H1 (cell line): ENCODE data around the gene AGBL4. TPM values are rescaled to one million over a fixed set of nuclear protein-coding genes. Genes with fewer than 3 reads are reported as not detected.

Experiments used
- CTCF ChIA-PET: fragments of 300-600 bp; sonication (Branson Sonifier 250); formaldehyde crosslinking; loops from one replicate; lab custom pipeline; 2021; ENCODE audit not compliant: partially characterized antibody; lab: Charles Lee
- POLR2A ChIA-PET: fragments of 300-600 bp; sonication (Branson Sonifier 250); formaldehyde crosslinking; loops from one replicate; lab custom pipeline; 2021; ENCODE audit warnings: inconsistent platforms; ENCODE audit not compliant: partially characterized antibody; lab: Charles Lee
- DNase-seq, 2 experiments: peaks; one replicate each; pipeline versions ENCODE4 v3.0.0 to v3.0.0-alpha.2; 2010 to 2022; ENCODE audit warnings: low spot score in 2 of 2, low read depth in 1 of 2, mixed read lengths in 1 of 2
- FAIRE-seq: peaks from 2 replicates; lab custom pipeline; 2011; peaks lifted over from hg19 to GRCh38; lab: Jason Lieb, UNC
- H2AFZ ChIP-seq: 2 replicates; pipeline ENCODE4 v1.8.1; 2012; ENCODE audit warnings: low read length, inconsistent platforms
- H2AK5ac ChIP-seq: 2 replicates; pipeline ENCODE4 v1.6.1; 2013; ENCODE audit warnings: low read depth, low read length
- H2BK120ac ChIP-seq: replicated peaks from 2 replicates; pipeline ENCODE3; 2013; ENCODE audit warnings: low read depth, low read length, inconsistent platforms
- H2BK12ac ChIP-seq: 2 replicates; pipeline ENCODE4 v1.6.1; 2013; ENCODE audit warnings: low read depth, low read length
- H2BK15ac ChIP-seq: 2 replicates; pipeline ENCODE4 v1.6.1; 2013; ENCODE audit warnings: low read length
- H2BK20ac ChIP-seq: 2 replicates; pipeline ENCODE4 v1.6.1; 2013; ENCODE audit warnings: low read length
- H2BK5ac ChIP-seq: 2 replicates; pipeline ENCODE4 v1.6.1; 2013; ENCODE audit warnings: low read depth, low read length
- H3K14ac ChIP-seq: 2 replicates; pipeline ENCODE4 v1.6.1; 2013; ENCODE audit warnings: inconsistent platforms; ENCODE audit not compliant: insufficient read length
- H3K18ac ChIP-seq: 2 replicates; pipeline ENCODE4 v1.6.1; 2013; ENCODE audit warnings: low read length; ENCODE audit errors: extremely low read depth
- H3K23ac ChIP-seq: 2 replicates; pipeline ENCODE4 v1.6.1; 2013; ENCODE audit warnings: inconsistent platforms; ENCODE audit not compliant: insufficient read length
- H3K23me2 ChIP-seq: 2 replicates; pipeline ENCODE4 v1.6.1; 2013; ENCODE audit warnings: low read depth, low read length
- H3K27ac ChIP-seq: 2 replicates; pipeline ENCODE4 v1.6.1; 2011; ENCODE audit warnings: low read depth, low read length, inconsistent platforms
- H3K27me3 ChIP-seq, 4 experiments: replicated peaks in 1 of 4; 1 replicate in 1 of 4; 2 replicates in 3 of 4; pipeline versions ENCODE4 v1.6.1 to v1.8.1; 2011 to 2013; ENCODE audit warnings: low read length in 3 of 4, mild to moderate bottlenecking in 3 of 4, inconsistent platforms in 2 of 4, mixed read lengths in 2 of 4, moderate library complexity in 1 of 4; ENCODE audit not compliant: control insufficient read depth in 3 of 4, insufficient read depth in 3 of 4; ENCODE audit errors: extremely low read depth in 1 of 4
- H3K36me3 ChIP-seq, 4 experiments: 2 replicates each; pipeline versions ENCODE4 v1.6.1 to v1.8.1; 2011 to 2013; ENCODE audit warnings: mild to moderate bottlenecking in 4 of 4, low read length in 3 of 4, moderate library complexity in 2 of 4, control low read depth in 1 of 4, inconsistent platforms in 1 of 4; ENCODE audit not compliant: insufficient read depth in 4 of 4, control insufficient read depth in 2 of 4
- H3K4ac ChIP-seq: replicated peaks from 2 replicates; pipeline ENCODE3; 2013; ENCODE audit warnings: low read length, low read depth, mixed read lengths, inconsistent platforms; ENCODE audit not compliant: insufficient read length
- H3K4me1 ChIP-seq, 4 experiments: replicated peaks in 1 of 4; 1 replicate in 1 of 4; 2 replicates in 3 of 4; pipeline versions ENCODE4 v1.6.1 to v1.8.1; 2011 to 2013; ENCODE audit warnings: low read length in 3 of 4, inconsistent platforms in 2 of 4, mixed read lengths in 1 of 4; ENCODE audit not compliant: insufficient read depth in 4 of 4, control insufficient read depth in 3 of 4
- H3K4me2 ChIP-seq, 2 experiments: 2 replicates each; pipeline versions ENCODE4 v1.6.1 to v1.8.1; 2011 to 2013; ENCODE audit warnings: low read depth in 2 of 2, low read length in 2 of 2, control low read depth in 1 of 2, inconsistent platforms in 1 of 2, mild to moderate bottlenecking in 1 of 2; ENCODE audit not compliant: insufficient read depth in 1 of 2
- H3K4me3 ChIP-seq, 4 experiments: fragments of 200-600, 300-600 bp in 1 of 4; sonication (generic), shearing (Covaris generic), sonication (Bioruptor Twin) in 1 of 4; 2 replicates each; pipeline versions ENCODE4 v1.5.1 to v1.8.1; 2011 to 2016; ENCODE audit warnings: low read length in 4 of 4, low read depth in 3 of 4, control low read depth in 2 of 4, inconsistent platforms in 2 of 4, mild to moderate bottlenecking in 2 of 4, mixed read lengths in 1 of 4, moderate library complexity in 1 of 4; ENCODE audit not compliant: insufficient read depth in 2 of 4; ENCODE audit errors: extremely low read depth in 1 of 4
- H3K56ac ChIP-seq: replicated peaks from 2 replicates; pipeline ENCODE3; 2013; ENCODE audit warnings: low read depth, mild to moderate bottlenecking, mixed read lengths, low read length, inconsistent platforms; ENCODE audit not compliant: insufficient read length
- H3K79me1 ChIP-seq: 2 replicates; pipeline ENCODE4 v1.6.1; 2013; ENCODE audit warnings: low read depth, low read length, control low read depth
- H3K79me2 ChIP-seq, 2 experiments: 2 replicates each; pipeline versions ENCODE4 v1.6.1 to v1.8.1; 2012 to 2013; ENCODE audit warnings: low read length in 2 of 2, mild to moderate bottlenecking in 2 of 2, inconsistent platforms in 1 of 2; ENCODE audit not compliant: insufficient read depth in 2 of 2, control insufficient read depth in 1 of 2
- H3K9ac ChIP-seq, 4 experiments: replicated peaks in 1 of 4; 1 replicate in 1 of 4; 2 replicates in 3 of 4; pipeline versions ENCODE4 v1.6.1 to v1.8.1; 2011 to 2013; ENCODE audit warnings: low read depth in 3 of 4, low read length in 3 of 4, control low read depth in 2 of 4, mild to moderate bottlenecking in 2 of 4, moderate library complexity in 2 of 4, inconsistent platforms in 1 of 4; ENCODE audit errors: extremely low read depth in 1 of 4
- H3K9me3 ChIP-seq, 2 experiments: 2 replicates each; pipeline versions ENCODE4 v1.6.1 to v1.8.1; 2012 to 2013; ENCODE audit warnings: mild to moderate bottlenecking in 2 of 2, moderate library complexity in 2 of 2, control low read depth in 1 of 2, inconsistent platforms in 1 of 2, low read depth in 1 of 2, low read length in 1 of 2, mixed read lengths in 1 of 2; ENCODE audit not compliant: insufficient read depth in 2 of 2
- H4K20me1 ChIP-seq, 2 experiments: replicated peaks in 1 of 2; 2 replicates each; pipeline versions ENCODE3 to v1.8.1; 2011 to 2013; ENCODE audit warnings: inconsistent platforms in 2 of 2, low read length in 2 of 2, mild to moderate bottlenecking in 1 of 2; ENCODE audit not compliant: insufficient read depth in 2 of 2, control insufficient read depth in 1 of 2
- H4K5ac ChIP-seq: 2 replicates; pipeline ENCODE4 v1.6.1; 2013; ENCODE audit warnings: low read length, low read depth, mixed read lengths, inconsistent platforms; ENCODE audit not compliant: insufficient read length
- H4K8ac ChIP-seq: 2 replicates; pipeline ENCODE4 v1.8.0; 2013; ENCODE audit warnings: mild to moderate bottlenecking, moderate library complexity, low read length, inconsistent platforms; ENCODE audit not compliant: insufficient read depth; ENCODE audit errors: extremely low read depth
- H4K91ac ChIP-seq: replicated peaks from 2 replicates; pipeline ENCODE3; 2013; ENCODE audit warnings: low read length, mixed read lengths, inconsistent platforms; ENCODE audit not compliant: insufficient read length
- KDM1A ChIP-seq: fragments of 200-600, 300-600 bp; sonication (generic); IDR thresholded peaks from 2 replicates; pipeline ENCODE4 v1.7.1; 2016; ENCODE audit warnings: mild to moderate bottlenecking, low read length, borderline replicate concordance
- MAFK ChIP-seq: IDR thresholded peaks from 2 replicates; pipeline ENCODE4 v1.6.1; 2012; ENCODE audit warnings: low read depth, mild to moderate bottlenecking, improper control_type of control experiment, low read length
- RBBP5 ChIP-seq: IDR thresholded peaks from 2 replicates; pipeline ENCODE4 v1.7.1; 2012; ENCODE audit warnings: low read depth, mild to moderate bottlenecking, inconsistent platforms, low read length, moderate library complexity, borderline replicate concordance
- RFX5 ChIP-seq: IDR thresholded peaks from 2 replicates; pipeline ENCODE4 v1.6.1; 2011; ENCODE audit warnings: low read depth, low read length, improper control_type of control experiment, borderline replicate concordance
- TAF7 ChIP-seq: optimal IDR thresholded peaks from 2 replicates; pipeline ENCODE3; 2011; ENCODE audit warnings: low read depth, mild to moderate bottlenecking, inconsistent platforms, low read length, moderate library complexity, borderline replicate concordance
- WGBS, 2 experiments: shearing (Covaris generic) in 1 of 2; methylation state at CpG; one replicate each; pipeline versions ENCODE4 v1.1.6 to v1.1.7; 2013 to 2015; ENCODE audit warnings: low lambda C conversion rate in 2 of 2, mixed read lengths in 2 of 2, inconsistent platforms in 1 of 2, low coverage in 1 of 2, missing lambda C conversion rate in 1 of 2; ENCODE audit not compliant: insufficient replicate concordance in 2 of 2, insufficient coverage in 1 of 2, insufficient read length in 1 of 2; ENCODE audit errors: extremely low coverage in 1 of 2, missing lambda C conversion rate in 1 of 2; 5-methylcytosine and 5-hydroxymethylcytosine counted together
- polyA plus RNA-seq, 7 experiments: library from polyadenylated mRNA; depleted of rRNA in 3 of 7; stranded (reverse) in 5 of 7; unstranded in 2 of 7; fragments of >200 nt in 5 of 7; fragments of 200-250 nt in 2 of 7; gene quantifications; 1 replicate in 5 of 7; 2 replicates in 1 of 7; 4 replicates in 1 of 7; pipeline versions ENCODE4 v1.2.1 to v1.2.3, GENCODE V29; 2011 to 2013; ENCODE audit warnings: missing spikeins in 2 of 7, mixed read lengths in 2 of 7
- total RNA-seq: library from RNA; stranded (reverse); fragmentation: NEBNext Ultra II Directional; extraction: Animal tissue kit (Norgen Biotek cat#: 25700); gene quantifications from 2 replicates; pipeline ENCODE4 v1.2.1, GENCODE V29; 2021

Gene AGBL4
- total and polyA plus RNA-seq, 2 of the 8 experiments (the other 6 are each of a cell fraction or from before 2014, with no cell fraction given), result 0.41 to 0.45 TPM

DNA sequence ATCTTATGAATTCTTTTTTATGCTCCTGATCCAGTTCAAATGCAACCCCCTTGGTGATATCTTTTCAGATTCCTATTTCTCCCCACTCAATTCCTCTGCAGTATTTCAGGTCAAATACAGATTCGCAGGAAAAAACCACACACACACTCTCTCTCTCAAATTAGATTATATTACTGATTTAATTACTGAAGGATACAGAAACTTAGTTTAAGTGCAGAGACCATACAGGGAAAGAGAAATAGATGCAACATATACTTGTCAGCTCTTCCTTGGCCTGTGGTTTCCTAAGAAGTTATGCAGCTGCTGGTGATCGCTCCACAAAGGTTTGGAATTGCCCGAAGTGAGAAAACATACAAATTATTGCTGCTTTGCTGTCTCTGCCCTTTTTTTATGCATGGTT lies 400.9 kb downstream of the AGBL4 start:
- H3K9me3 ChIP-seq, result peaks cover 61 to 64% of the 10 kb centered on the region in 2 experiments

More for the DNA sequence above, 400.9 kb downstream of the AGBL4 start:
- Histone ChIP-seq H2BK120ac (no peak overlapping the region), H3K79me1 (no peaks in the 10 kb centered on the region), H2AK5ac (no peak overlapping the region), H2AFZ (no peak overlapping the region), H4K20me1 (no peaks in the 10 kb centered on the region), H3K23ac (no peak overlapping the region), H3K27me3 (no peaks in the 10 kb centered on the region), H2BK12ac (no peak overlapping the region), H3K27ac (no peak overlapping the region), H4K8ac (no peak overlapping the region), H3K4me3 (no peak overlapping the region), H3K14ac (no peak overlapping the region), H3K4ac (no peak overlapping the region), H4K91ac (no peak overlapping the region), H3K79me2 (no peaks in the 10 kb centered on the region), H3K4me1 (no peaks in the 10 kb centered on the region), H3K36me3 (no peaks in the 10 kb centered on the region), H2BK5ac (no peak overlapping the region), H3K23me2 (no peaks in the 10 kb centered on the region), H3K9ac (no peak overlapping the region), H2BK20ac (no peak overlapping the region), H4K5ac (no peak overlapping the region), H2BK15ac (no peak overlapping the region), H3K56ac (no peak overlapping the region), H3K4me2 (no peak overlapping the region), H3K18ac (no peak overlapping the region)
- WGBS, 2 experiments, result 87% methylated on average over 3 of the region's 3 CpGs; no CpG with 5 or more reads in 1 of the 2 experiments
- no peak for TF ChIP-seq TAF7
- no peak for TF ChIP-seq RFX5
- TF ChIP-seq RBBP5, result no peak
- TF ChIP-seq MAFK, result no peak
- no peak for TF ChIP-seq KDM1A
- DNase-seq, result no peak
- ChIA-PET POLR2A (no interaction called here), CTCF (no interaction called here)
- FAIRE-seq, result no peak
